AG10803 (cell line): Measurements from ENCODE around the gene KCNMB4.

Experiments
- DNase-seq: peaks from one replicate; pipeline ENCODE4 v3.0.0; 2010; ENCODE audit warnings: low read depth
- H3K4me3 ChIP-seq: 2 replicates; pipeline ENCODE4 v1.5.1; 2011; ENCODE audit warnings: mild to moderate bottlenecking, low read length, control low read depth
- CTCF ChIP-seq: conservative IDR thresholded peaks from 2 replicates; pipeline ENCODE4 v1.5.1; 2011; ENCODE audit warnings: mild to moderate bottlenecking, low read length, control low read depth, inconsistent platforms

KCNMB4 gene

GRCh38 chr12:70365648-70366518 is at the start of gene KCNMB4:
TSS of gene KCNMB4 (plus strand) at chr12:70366290. CDS start at chr12:70366735, 445 bp downstream.
- H3K4me3 ChIP-seq: peak within 1 kb of the TSS; percentile 64
- TF ChIP-seq CTCF: no peak
- DNase-seq: peak; percentile 11

GRCh38 chr12:70317781-70318180 is 48.3 kb upstream of the KCNMB4 start:
- no peak overlapping the region for H3K4me3 ChIP-seq
- no peak for DNase-seq
- TF ChIP-seq CTCF: no peak

- no peak for DNase-seq
- no peak for TF ChIP-seq CTCF
- no peak overlapping the region for H3K4me3 ChIP-seq
Measured at GRCh38 chr12:70319605-70320004, 46.5 kb upstream of the KCNMB4 start.

- TF ChIP-seq CTCF: no peak
- no peak for DNase-seq
- H3K4me3 ChIP-seq: no peak overlapping the region
Measured at GRCh38 chr12:70321191-70321590, 44.9 kb upstream of the KCNMB4 start.

- H3K4me3 ChIP-seq: no peak overlapping the region
- TF ChIP-seq CTCF: no peak
- DNase-seq: no peak
Measured at GRCh38 chr12:70327541-70327940, 38.5 kb upstream of the KCNMB4 start.

GRCh38 chr12:70329728-70330127 is 36.4 kb upstream of the KCNMB4 start:
- H3K4me3 ChIP-seq: no peak overlapping the region
- DNase-seq: no peak
- TF ChIP-seq CTCF: no peak

- no peak overlapping the region for H3K4me3 ChIP-seq
- no peak for TF ChIP-seq CTCF
- no peak for DNase-seq
Measured at GRCh38 chr12:70330158-70330557, 35.9 kb upstream of the KCNMB4 start.
